HL-60/S4 treated with retinoic acid at 250 ng/mL for 4 days and 3 days (cell line): ENCODE results near the gene DNAAF1.

Source experiments
- in situ Hi-C: fragments of 300-500 bp; cut with MboI; formaldehyde crosslinking; loops from 2 replicates; pipeline ENCODE4 v1.7.0; 2022; ENCODE audit warnings: low sequenced_read_pairs

The DNAAF1 gene

GRCh38 chr16:84182680-84183571 lies 37.8 kb downstream of the DNAAF1 start:
- in situ Hi-C loops = loop anchor here (25.0 kb wide), 1 partner anchor 221 kb away; the partner anchor contains the start of genes NECAB2 and OSGIN1

GRCh38 chr16:84183572-84183875 lies 38.4 kb downstream of the DNAAF1 start:
- in situ Hi-C loops = loop anchor here (25.0 kb wide), 1 partner anchor 221 kb away; the partner anchor contains the start of genes NECAB2 and OSGIN1

- in situ Hi-C loops = loop anchor here (25.0 kb wide), 1 partner anchor 222 kb away; the partner anchor contains the start of genes NECAB2 and OSGIN1
Observed at GRCh38 chr16:84183911-84184591, 38.9 kb downstream of the DNAAF1 start.

- in situ Hi-C loops = loop anchor here (25.0 kb wide), 1 partner anchor 222 kb away; the partner anchor contains the start of genes NECAB2 and OSGIN1
Observed at GRCh38 chr16:84184775-84185174, 39.7 kb downstream of the DNAAF1 start.

- in situ Hi-C loops = loop anchor here (25.0 kb wide), 1 partner anchor 225 kb away; the partner anchor contains the start of genes NECAB2 and OSGIN1
Observed at GRCh38 chr16:84186685-84187437, 41.8 kb downstream of the DNAAF1 start, which contains the start of gene TAF1C. TAF1C (minus strand) TSS chr16:84187057; CDS start chr16:84184988, 2,069 bp downstream.

GRCh38 chr16:84190731-84191388 lies 45.8 kb downstream of the DNAAF1 start, which contains the start of gene ADAD2:
ADAD2 (plus strand) TSS chr16:84191157; CDS start chr16:84191231, 74 bp downstream.
- in situ Hi-C loops = loop anchor here (25.0 kb wide), 1 partner anchor 229 kb away; the partner anchor contains the start of genes NECAB2 and OSGIN1

GRCh38 chr16:84191466-84191865 lies 46.4 kb downstream of the DNAAF1 start:
- in situ Hi-C loops = loop anchor here (25.0 kb wide), 1 partner anchor 229 kb away; the partner anchor contains the start of genes NECAB2 and OSGIN1

GRCh38 chr16:84193480-84193879 lies 48.4 kb downstream of the DNAAF1 start:
- in situ Hi-C loops = loop anchor here (25.0 kb wide), 1 partner anchor 231 kb away; the partner anchor contains the start of genes NECAB2 and OSGIN1

- in situ Hi-C loops = loop anchor here (25.0 kb wide), 1 partner anchor 232 kb away; the partner anchor contains the start of genes NECAB2 and OSGIN1
Observed at GRCh38 chr16:84194018-84194417, 48.9 kb downstream of the DNAAF1 start.

- in situ Hi-C loops = loop anchor here (25.0 kb wide), 1 partner anchor 232 kb away; the partner anchor contains the start of genes NECAB2 and OSGIN1
Observed at GRCh38 chr16:84194470-84195200, 49.5 kb downstream of the DNAAF1 start.

- in situ Hi-C loops = loop anchor here (25.0 kb wide), 1 partner anchor 233 kb away; the partner anchor contains the start of genes NECAB2 and OSGIN1
Observed at GRCh38 chr16:84195201-84196093, 50.3 kb downstream of the DNAAF1 start.

GRCh38 chr16:84196101-84196500 lies 51.0 kb downstream of the DNAAF1 start:
- in situ Hi-C loops = loop anchor here (25.0 kb wide), 1 partner anchor 234 kb away; the partner anchor contains the start of genes NECAB2 and OSGIN1

GRCh38 chr16:84196727-84197394 lies 51.8 kb downstream of the DNAAF1 start:
- in situ Hi-C loops = loop anchor here (25.0 kb wide), 1 partner anchor 235 kb away; the partner anchor contains the start of genes NECAB2 and OSGIN1

- in situ Hi-C loops = loop anchor here (25.0 kb wide), 1 partner anchor 235 kb away; the partner anchor contains the start of genes NECAB2 and OSGIN1
Observed at GRCh38 chr16:84197466-84198128, 52.5 kb downstream of the DNAAF1 start.

GRCh38 chr16:84198401-84198800 lies 53.3 kb downstream of the DNAAF1 start:
- in situ Hi-C loops = loop anchor here (25.0 kb wide), 1 partner anchor 236 kb away; the partner anchor contains the start of genes NECAB2 and OSGIN1

GRCh38 chr16:84199097-84199496 lies 54.0 kb downstream of the DNAAF1 start:
- in situ Hi-C loops = loop anchor here (25.0 kb wide), 1 partner anchor 237 kb away; the partner anchor contains the start of genes NECAB2 and OSGIN1
